Fibroblast of pulmonary artery (primary cell): ENCODE data around the gene CYP27B1.
A peak's percentile ranks its signal among the peaks of the same experiment; 100 is the strongest.

Experiments used
- DNase-seq: peaks from one replicate; pipeline ENCODE4 v3.0.0-alpha.2; 2010; ENCODE audit warnings: low read depth
- H3K4me3 ChIP-seq: replicated peaks from 2 replicates; pipeline ENCODE4 v1.5.1; 2011; ENCODE audit warnings: low read depth, mild to moderate bottlenecking, control low read depth, low read length, moderate library complexity
- TF ChIP-seq, protein P1 (sequence below): IDR thresholded peaks from 2 replicates; pipeline ENCODE4 v1.5.1; 2011; ENCODE audit warnings: mild to moderate bottlenecking, control low read depth, low read length, inconsistent platforms; ENCODE audit errors: missing control alignments

Gene CYP27B1

DNA sequence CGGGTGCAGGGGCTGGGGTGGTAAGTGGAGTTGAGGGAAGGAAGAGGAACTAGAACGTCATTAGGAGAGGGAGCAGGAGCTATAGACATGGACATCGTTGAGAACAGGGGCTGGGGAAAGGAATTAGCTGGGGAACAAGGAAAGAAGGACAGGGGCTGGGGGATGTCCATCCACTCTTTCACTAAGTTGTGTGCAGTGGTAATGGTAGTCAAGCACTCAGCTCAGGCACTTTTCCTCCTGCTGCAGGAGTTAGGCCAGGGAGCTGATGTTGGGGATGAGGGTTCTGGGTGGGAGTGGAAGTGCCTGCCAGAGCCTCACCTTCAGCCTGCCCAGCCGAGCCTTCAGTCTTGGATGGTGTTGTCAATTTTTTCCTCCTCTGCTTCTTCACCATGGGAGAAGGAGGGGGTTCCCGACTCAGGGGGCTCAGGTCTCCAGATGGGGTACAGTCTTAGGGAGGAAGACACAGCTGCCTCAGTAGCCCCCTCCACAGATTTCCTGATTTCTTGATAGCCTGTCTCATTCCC lies 37.5 kb downstream of the CYP27B1 start:
- no peak overlapping the region for H3K4me3 ChIP-seq
- DNase-seq, result no peak
- TF ChIP-seq, protein P1, sequence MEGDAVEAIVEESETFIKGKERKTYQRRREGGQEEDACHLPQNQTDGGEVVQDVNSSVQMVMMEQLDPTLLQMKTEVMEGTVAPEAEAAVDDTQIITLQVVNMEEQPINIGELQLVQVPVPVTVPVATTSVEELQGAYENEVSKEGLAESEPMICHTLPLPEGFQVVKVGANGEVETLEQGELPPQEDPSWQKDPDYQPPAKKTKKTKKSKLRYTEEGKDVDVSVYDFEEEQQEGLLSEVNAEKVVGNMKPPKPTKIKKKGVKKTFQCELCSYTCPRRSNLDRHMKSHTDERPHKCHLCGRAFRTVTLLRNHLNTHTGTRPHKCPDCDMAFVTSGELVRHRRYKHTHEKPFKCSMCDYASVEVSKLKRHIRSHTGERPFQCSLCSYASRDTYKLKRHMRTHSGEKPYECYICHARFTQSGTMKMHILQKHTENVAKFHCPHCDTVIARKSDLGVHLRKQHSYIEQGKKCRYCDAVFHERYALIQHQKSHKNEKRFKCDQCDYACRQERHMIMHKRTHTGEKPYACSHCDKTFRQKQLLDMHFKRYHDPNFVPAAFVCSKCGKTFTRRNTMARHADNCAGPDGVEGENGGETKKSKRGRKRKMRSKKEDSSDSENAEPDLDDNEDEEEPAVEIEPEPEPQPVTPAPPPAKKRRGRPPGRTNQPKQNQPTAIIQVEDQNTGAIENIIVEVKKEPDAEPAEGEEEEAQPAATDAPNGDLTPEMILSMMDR, result no peak

DNA sequence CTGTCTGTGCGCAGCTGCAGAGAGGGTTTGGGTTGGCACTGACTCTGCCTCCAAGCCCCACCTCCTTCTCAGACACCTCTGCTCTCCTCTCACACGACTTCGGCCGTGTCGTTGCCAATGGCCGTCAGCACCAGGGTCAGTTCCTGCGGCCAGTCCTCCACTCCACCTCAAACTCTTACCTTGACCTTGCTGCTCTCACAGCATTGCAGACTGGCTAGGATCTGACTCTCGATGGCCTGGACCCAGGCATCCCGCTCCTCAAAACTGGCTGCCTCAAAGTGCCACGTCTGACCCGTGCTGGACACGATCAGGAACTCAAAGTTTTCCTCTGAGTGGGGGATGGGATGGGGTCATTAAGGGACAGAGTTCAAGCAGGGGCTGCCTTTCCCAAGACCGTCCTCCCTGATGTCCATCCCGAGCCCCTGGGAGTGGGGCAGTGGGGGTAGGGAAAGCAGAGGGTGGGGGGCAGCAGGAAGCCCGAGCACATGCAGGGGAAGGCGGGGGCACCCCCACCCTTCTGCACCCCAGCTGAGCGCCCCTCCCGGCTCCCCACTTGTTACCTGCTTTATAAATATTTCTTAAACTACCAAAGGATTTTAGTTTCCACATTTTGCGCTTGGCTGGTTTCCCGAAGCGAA lies 39.0 kb downstream of the CYP27B1 start:
- no peak for DNase-seq
- TF ChIP-seq, protein P1, result no peak
- no peak overlapping the region for H3K4me3 ChIP-seq

DNA sequence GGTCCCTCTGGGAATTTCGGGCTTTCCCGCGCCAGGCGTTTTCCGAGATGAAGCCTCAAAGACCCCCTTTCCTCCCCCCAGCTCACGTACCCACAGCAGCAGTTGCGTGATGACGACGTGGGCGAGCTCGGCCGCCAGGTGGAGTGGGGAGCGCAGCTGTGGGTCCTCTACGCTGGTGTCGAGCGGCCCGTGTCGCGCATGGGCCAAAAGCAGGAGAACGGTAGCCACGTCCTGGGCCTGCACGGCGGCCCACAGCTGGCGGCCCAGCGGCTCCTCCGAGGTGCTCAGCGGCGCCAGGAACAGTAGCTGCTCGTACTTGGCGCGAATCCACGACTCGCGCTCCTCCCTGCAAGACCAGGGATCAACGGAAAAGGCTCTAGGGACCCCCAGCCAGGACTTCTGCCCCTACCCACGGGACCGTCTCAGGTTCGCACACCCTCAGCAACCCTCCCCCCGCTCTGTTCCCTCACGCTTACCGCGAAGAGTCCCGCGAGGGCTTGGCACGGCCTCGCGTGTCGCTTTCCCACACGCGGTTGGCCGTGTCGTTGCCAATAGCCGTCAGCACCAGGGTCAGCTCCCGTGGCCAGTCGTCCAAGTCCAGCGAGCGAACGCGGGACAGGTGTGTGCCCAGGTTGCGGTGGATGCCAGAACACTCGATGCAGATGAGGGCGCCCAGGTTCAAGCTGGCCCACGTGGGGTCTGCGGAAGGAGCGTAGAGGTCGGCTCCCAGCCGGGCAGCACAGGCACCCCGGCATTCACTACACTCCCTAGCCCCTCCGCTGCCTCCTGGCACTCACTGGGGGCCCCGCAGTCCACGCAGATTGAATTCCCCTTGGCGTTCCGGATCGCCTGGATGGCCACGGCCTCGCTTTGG lies 39.8 kb downstream of the CYP27B1 start:
- H3K4me3 ChIP-seq, result peak overlapping the region; percentile 83
- DNase-seq, result no peak
- TF ChIP-seq, protein P1, result peak; percentile 34

DNA sequence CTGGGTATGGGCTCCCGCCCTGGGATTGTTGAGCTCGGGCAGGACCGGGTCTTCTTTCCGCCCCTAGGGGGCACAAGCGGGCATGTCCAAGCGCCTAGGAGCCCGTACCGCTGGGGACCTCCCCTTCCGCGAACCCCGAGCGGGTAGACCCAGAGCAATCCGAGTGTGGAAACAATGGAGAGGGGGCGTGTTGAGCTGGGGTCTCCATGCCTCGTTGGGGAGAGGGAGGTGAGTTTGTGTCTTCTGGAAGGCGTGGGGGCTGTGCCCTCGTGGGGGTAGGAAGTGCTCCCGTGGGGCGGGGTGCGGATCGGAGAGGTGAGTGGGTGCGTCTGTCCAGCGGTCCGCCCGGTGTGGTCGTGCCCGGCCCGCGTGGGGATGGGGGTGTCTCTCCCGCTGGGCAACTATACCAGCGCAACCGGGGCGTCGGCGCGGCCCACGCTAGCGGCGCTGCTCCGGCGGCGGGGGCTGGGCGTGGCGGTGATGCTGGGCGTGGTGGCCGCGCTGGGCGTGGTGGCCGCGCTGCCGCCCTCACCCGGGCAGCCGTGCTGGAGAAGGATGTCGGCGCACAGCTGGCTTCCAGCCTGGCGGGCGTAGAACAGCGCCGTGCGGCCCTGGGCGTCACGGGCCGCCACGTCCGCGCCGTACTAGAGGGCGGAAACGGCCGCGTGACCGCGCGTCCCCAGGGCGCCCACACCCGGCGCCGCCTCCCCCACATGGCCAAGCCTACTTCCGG lies 40.6 kb downstream of the CYP27B1 start:
- peak overlapping the region; percentile 83 for H3K4me3 ChIP-seq
- TF ChIP-seq, protein P1, result peak; percentile 81
- DNase-seq, result peak; percentile 80

DNA sequence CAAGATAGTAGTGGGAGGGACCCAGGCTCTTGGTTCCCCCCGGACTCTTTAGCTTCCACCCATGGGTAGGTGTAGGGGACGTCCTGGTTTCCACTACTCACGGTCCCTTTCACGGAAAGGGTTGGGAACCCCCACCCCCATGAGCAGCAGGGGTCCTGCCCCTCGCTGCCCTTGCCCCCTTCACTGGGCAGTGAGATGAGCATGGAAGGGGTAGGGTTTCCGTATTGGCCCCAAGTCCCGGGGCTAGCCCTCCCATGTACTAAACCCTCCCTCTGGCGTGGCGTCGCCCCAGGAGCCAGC lies 41.1 kb downstream of the CYP27B1 start:
- H3K4me3 ChIP-seq, result peak overlapping the region; percentile 83
- no peak for DNase-seq
- TF ChIP-seq, protein P1, result no peak

DNA sequence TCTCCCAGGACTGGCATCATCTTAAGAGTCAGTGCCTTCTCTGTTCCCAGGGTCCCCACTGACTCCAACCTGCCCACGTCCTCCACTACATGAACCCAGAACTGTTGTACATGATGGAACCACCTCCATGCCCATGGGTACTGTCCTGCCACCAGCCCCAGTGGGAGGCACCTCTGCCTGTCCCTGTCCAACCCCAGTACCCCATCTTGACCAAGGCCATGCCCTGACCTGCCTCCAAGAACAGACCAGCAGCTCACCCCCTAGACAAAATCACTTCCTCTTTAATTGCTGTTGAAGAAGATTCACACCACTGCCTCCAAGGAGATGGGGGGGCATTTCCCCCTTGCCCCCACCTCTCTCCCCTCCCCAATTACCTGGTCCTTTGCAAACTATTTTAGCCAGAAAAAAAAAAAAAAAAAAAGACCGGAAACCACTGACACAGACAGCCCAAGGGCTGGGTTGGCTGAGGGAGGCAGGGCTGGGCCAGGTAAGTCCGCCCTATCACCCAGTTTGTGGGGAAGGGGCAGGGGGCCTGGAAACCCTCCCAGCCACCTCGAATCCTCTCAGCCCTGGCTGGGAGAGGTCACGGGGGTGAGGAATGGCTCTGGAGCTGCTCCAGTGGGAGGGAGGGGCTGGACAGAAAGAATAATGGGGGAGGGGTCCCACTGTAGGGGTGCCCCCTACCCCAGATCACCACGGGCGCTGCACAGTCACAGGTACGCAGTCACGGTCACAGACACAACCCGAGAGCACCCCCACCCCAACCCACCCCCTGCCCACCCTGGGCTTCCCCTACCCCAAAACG lies 41.7 kb downstream of the CYP27B1 start:
- no peak overlapping the region for H3K4me3 ChIP-seq
- TF ChIP-seq, protein P1, result no peak
- DNase-seq, result no peak
